Panc1 (cell line): Measurements from ENCODE around the gene CNTRL.

Source experiments
- POLR2AphosphoS5 ChIP-seq: IDR thresholded peaks from 2 replicates; pipeline ENCODE4 v1.6.1; 2012; ENCODE audit warnings: mild to moderate bottlenecking, low read depth, low read length, moderate library complexity
- REST ChIP-seq, 2 experiments: IDR thresholded peaks; 2 replicates each; pipeline ENCODE4 v1.6.1; 2011 to 2012; ENCODE audit warnings: low read depth in 2 of 2, control low read depth in 1 of 2, low read length in 1 of 2, mild to moderate bottlenecking in 1 of 2, moderate library complexity in 1 of 2; ENCODE audit not compliant: insufficient read depth in 1 of 2
- TF ChIP-seq, protein P1 (sequence below): fragments of 450-650 bp; IDR thresholded peaks from 2 replicates; pipeline ENCODE4 v1.5.1; 2017; ENCODE audit warnings: mild to moderate bottlenecking

GRCh38 chr9:121057821-121058220 lies 16.9 kb upstream of the CNTRL start:
- TF ChIP-seq, protein P1, sequence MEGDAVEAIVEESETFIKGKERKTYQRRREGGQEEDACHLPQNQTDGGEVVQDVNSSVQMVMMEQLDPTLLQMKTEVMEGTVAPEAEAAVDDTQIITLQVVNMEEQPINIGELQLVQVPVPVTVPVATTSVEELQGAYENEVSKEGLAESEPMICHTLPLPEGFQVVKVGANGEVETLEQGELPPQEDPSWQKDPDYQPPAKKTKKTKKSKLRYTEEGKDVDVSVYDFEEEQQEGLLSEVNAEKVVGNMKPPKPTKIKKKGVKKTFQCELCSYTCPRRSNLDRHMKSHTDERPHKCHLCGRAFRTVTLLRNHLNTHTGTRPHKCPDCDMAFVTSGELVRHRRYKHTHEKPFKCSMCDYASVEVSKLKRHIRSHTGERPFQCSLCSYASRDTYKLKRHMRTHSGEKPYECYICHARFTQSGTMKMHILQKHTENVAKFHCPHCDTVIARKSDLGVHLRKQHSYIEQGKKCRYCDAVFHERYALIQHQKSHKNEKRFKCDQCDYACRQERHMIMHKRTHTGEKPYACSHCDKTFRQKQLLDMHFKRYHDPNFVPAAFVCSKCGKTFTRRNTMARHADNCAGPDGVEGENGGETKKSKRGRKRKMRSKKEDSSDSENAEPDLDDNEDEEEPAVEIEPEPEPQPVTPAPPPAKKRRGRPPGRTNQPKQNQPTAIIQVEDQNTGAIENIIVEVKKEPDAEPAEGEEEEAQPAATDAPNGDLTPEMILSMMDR: no peak
- no peak for TF ChIP-seq REST (IDR thresholded peaks at IDR 0.05; ENCODE audit: insufficient read depth in 1 of 2, low read depth in 2 of 2, low read length in 1 of 2)
- no peak for TF ChIP-seq POLR2AphosphoS5
